ENCODE measurements around the gene KLHL35.

KLHL35 gene

DNA sequence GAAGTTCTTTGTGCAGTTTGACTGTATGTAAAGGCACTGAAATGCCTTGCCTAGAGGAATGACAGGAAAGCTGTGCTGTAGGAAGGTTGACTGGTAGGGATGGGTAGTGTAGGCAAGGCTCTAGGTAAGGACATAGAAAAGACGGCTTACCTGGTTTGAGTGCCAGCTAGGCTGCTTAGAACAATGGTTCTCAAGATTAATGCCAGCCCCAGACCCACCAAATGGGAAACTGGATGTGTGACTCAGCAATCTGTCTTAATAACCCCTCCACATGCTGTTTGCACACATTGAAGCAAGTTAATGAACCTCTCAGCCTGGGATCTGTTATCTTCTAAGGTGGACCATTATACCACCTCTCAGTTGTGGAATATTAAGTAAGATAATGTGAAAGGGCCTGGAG, 30.0 kb downstream of the KLHL35 start:
- TF ChIP-seq POLR2AphosphoS5 (IDR thresholded peaks at IDR 0.05; ENCODE audit: low read depth), result 0 out of 2 replicates have a peak, but pooled peaks have one; percentile 8
- TF ChIP-seq, protein P1, sequence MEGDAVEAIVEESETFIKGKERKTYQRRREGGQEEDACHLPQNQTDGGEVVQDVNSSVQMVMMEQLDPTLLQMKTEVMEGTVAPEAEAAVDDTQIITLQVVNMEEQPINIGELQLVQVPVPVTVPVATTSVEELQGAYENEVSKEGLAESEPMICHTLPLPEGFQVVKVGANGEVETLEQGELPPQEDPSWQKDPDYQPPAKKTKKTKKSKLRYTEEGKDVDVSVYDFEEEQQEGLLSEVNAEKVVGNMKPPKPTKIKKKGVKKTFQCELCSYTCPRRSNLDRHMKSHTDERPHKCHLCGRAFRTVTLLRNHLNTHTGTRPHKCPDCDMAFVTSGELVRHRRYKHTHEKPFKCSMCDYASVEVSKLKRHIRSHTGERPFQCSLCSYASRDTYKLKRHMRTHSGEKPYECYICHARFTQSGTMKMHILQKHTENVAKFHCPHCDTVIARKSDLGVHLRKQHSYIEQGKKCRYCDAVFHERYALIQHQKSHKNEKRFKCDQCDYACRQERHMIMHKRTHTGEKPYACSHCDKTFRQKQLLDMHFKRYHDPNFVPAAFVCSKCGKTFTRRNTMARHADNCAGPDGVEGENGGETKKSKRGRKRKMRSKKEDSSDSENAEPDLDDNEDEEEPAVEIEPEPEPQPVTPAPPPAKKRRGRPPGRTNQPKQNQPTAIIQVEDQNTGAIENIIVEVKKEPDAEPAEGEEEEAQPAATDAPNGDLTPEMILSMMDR (IDR thresholded peaks at IDR 0.05; ENCODE audit: insufficient read depth, low read length), result no peak
- TF ChIP-seq, protein P2, sequence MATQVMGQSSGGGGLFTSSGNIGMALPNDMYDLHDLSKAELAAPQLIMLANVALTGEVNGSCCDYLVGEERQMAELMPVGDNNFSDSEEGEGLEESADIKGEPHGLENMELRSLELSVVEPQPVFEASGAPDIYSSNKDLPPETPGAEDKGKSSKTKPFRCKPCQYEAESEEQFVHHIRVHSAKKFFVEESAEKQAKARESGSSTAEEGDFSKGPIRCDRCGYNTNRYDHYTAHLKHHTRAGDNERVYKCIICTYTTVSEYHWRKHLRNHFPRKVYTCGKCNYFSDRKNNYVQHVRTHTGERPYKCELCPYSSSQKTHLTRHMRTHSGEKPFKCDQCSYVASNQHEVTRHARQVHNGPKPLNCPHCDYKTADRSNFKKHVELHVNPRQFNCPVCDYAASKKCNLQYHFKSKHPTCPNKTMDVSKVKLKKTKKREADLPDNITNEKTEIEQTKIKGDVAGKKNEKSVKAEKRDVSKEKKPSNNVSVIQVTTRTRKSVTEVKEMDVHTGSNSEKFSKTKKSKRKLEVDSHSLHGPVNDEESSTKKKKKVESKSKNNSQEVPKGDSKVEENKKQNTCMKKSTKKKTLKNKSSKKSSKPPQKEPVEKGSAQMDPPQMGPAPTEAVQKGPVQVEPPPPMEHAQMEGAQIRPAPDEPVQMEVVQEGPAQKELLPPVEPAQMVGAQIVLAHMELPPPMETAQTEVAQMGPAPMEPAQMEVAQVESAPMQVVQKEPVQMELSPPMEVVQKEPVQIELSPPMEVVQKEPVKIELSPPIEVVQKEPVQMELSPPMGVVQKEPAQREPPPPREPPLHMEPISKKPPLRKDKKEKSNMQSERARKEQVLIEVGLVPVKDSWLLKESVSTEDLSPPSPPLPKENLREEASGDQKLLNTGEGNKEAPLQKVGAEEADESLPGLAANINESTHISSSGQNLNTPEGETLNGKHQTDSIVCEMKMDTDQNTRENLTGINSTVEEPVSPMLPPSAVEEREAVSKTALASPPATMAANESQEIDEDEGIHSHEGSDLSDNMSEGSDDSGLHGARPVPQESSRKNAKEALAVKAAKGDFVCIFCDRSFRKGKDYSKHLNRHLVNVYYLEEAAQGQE (IDR thresholded peaks at IDR 0.05; ENCODE audit: insufficient replicate concordance, low read depth), result no peak
- peak overlapping the region; percentile 98 for H3K27ac ChIP-seq (replicated peaks)

DNA sequence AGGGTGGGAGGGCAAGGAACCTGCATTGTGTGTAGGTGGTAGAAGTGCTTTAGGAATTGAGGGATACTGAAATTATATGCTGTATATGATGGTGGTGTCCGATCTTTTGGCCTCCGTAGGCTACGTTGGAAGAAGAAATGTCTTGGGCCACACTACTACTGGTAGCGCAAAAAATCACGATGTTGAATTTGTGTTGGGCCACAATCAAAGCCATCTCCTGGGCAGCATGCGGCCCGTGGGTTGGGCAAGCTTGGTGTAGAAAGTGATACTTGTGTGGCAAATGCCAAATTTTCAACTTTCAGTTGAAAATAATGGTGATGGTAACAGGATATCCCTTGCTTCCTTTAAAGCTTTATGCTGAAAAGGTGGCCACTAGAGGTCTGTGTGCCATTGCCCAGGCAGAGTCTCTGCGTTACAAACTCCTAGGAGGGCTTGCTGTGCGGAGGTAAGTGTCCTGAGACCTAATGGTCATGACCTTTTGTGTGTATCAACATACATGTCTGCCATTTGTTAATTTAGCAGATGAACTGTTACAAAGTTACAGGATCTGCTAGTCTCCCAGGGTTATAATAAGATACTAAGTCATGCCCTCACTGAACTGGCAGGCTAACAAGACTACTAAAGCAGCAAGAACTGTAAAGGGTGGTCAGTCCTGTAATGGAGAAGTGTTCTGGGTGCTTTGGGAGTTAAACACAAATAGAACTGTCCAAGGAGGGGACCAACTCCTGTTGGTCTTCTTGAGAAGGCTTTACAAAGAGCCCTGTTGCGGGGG, 30.8 kb downstream of the KLHL35 start:
- TF ChIP-seq POLR2AphosphoS5 (IDR thresholded peaks at IDR 0.05; ENCODE audit: low read depth), result no peak
- TF ChIP-seq, protein P2 (IDR thresholded peaks at IDR 0.05; ENCODE audit: insufficient replicate concordance, low read depth), result no peak
- no peak for TF ChIP-seq SPI1 (IDR thresholded peaks at IDR 0.05; ENCODE audit: borderline replicate concordance, low read depth)
- TF ChIP-seq, protein P1 (IDR thresholded peaks at IDR 0.05; ENCODE audit: insufficient read depth, low read length), result no peak
- no peak for TF ChIP-seq GABPA (IDR thresholded peaks at IDR 0.05; ENCODE audit: low read depth)
- DNase-seq (ENCODE audit: low read depth in 1 of 2, low spot score in 1 of 2), result peak in 1 of 2 experiments; percentile 17
- peak overlapping the region; percentile 98 for H3K27ac ChIP-seq (replicated peaks)

More for the DNA sequence above, 30.0 kb downstream of the KLHL35 start:
- peak in 1 of 2 experiments; percentile 18 for DNase-seq (ENCODE audit: low read depth in 1 of 2, low spot score in 1 of 2)
- Histone ChIP-seq H3K4me3 (replicated peaks; ENCODE audit: insufficient read depth, low read length) (no peak overlapping the region), H3K27me3 (ENCODE audit: insufficient read depth, poor library complexity, severe bottlenecking) (no peaks in the 10 kb centered on the region)

DNA sequence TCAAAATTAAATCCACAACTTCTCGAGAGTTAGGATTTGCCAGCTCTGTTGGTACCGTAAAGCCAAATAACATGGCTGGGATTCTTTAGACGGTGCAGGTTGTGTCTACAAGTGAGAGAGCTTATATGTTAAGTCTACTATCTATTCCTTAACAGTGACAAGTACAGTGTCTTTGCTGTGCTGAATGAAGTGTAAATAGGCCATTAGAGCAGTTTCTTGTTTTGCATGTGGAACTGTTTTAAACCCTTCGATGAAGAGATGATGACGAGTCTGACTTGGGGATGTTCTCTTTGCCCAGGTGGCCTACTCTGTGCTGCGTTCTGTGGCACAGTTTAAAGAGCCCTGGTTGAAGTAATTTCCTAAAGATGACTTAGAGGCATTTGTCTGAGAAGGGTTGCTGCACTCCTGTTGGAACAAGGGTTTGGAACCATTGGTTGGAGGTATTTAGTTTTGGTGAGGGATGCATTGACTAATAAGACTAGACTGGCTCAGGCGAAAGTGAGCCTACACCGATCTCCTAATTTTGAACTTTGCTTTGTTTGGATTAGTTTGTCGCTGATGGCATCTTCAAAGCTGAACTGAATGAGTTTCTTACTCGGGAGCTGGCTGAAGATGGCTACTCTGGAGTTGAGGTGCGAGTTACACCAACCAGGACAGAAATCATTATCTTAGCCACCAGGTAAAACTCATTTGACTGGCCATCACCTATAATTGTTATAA, 32.7 kb downstream of the KLHL35 start:
- Histone ChIP-seq H3K4me3 (replicated peaks; ENCODE audit: insufficient read depth, low read length) (peak overlapping the region; percentile 81), H3K27me3 (ENCODE audit: insufficient read depth, poor library complexity, severe bottlenecking) (no peaks in the 10 kb centered on the region), H3K27ac (replicated peaks) (peak overlapping the region; percentile 98)
- TF ChIP-seq, protein P2 (IDR thresholded peaks at IDR 0.05; ENCODE audit: insufficient replicate concordance, low read depth), result no peak
- TF ChIP-seq, protein P1 (IDR thresholded peaks at IDR 0.05; ENCODE audit: insufficient read depth, low read length), result no peak
- TF ChIP-seq POLR2AphosphoS5 (IDR thresholded peaks at IDR 0.05; ENCODE audit: low read depth) (no peak; the same call in 1 of the 2 replicates), SPI1 (IDR thresholded peaks at IDR 0.05; ENCODE audit: borderline replicate concordance, low read depth) (no peak), GABPA (IDR thresholded peaks at IDR 0.05; ENCODE audit: low read depth) (no peak)
- peak; percentile 7 to 28 for DNase-seq (ENCODE audit: low read depth in 1 of 2, low spot score in 1 of 2)

More for the DNA sequence above, 30.8 kb downstream of the KLHL35 start:
- H3K27me3 ChIP-seq (ENCODE audit: insufficient read depth, poor library complexity, severe bottlenecking), result no peaks in the 10 kb centered on the region
- peak overlapping the region; percentile 81 for H3K4me3 ChIP-seq (replicated peaks; ENCODE audit: insufficient read depth, low read length)
